GM19035 (cell line): Measurements from ENCODE around the gene HSF5.

Experiments
- ATAC-seq: cut with Tn5 transposase; IDR thresholded peaks from one replicate; pipeline ENCODE4 v1.9.1; 2021; ENCODE audit not compliant: unreplicated experiment

The HSF5 gene, protein sequence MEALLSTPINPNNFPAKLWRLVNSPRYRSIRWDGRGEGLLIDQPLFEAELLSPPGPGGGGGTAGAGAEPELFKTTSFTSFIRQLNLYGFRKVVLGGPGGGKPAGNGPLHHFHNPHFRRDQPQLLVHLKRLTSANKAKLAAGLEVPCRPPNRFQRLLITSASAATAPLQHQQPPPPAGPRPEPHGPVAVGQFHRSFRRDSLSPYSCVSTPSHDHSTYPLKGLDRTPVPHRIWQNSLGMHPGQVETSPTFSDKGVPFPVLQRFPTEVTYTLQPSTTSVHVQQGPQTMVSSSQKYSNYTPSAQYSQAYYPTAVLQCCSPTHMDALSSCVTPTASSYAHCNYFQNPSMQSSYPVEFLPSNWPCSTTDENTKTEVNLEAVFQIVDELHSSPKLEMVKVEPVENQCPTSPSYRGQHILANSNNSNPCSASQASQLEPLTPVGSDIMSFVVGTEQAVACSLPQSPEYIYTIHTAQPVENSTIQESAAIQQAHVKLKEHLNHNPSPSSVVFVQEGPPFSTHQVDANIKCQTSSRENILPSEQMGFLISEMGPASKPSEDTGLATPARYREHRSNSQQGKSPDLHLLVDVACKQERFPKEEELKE

DNA sequence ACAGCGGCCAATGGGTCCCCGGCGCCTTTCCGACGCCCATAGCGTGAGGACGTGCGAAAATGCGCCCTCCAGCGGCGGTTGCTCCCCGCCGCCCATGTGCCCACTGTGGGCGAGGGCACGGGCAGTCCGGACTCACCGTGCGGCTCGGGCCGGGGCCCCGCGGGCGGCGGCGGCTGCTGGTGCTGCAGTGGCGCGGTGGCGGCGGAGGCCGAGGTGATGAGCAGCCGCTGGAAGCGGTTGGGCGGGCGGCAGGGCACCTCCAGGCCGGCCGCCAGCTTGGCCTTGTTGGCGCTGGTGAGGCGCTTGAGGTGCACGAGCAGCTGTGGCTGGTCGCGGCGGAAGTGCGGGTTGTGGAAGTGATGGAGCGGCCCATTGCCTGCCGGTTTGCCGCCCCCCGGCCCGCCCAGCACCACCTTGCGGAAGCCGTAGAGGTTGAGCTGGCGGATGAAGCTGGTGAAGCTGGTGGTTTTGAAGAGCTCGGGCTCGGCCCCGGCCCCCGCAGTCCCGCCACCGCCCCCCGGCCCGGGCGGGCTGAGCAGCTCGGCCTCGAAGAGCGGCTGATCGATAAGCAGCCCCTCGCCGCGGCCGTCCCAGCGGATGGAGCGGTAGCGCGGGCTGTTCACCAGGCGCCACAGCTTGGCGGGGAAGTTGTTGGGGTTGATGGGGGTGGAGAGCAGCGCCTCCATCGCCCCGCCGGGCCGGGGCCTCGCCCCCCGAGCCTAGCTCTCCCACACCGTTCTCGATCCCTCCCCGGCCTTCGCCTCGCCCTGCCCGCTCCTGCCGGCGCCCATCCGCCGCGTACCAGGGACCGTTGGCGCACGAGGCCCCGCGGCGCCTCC lies at the start of gene HSF5:
TSS of gene HSF5 (minus strand) at position 820 of the 839 bp plus-strand sequence. CDS start at position 686, 134 bp downstream.
- no peak for ATAC-seq

DNA sequence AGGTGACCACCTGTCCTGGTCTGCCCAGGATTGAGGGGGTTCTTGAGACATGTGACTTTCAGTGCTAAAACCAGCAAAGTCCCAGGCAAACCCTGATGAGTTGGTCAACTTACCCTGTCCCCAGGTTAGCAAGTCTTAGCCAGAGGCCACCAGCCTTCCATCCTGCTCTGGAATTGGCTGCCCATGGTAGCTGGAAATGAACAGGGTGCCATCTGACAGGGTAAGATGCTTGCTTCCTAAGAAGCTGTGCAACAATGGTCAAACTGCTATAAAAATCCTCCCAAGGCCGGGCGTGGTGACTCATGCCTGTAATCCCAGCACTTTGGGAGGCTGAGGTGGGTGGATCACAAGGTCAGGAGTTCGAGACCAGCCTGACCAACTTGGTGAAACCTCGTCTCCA lies 49.1 kb upstream of the HSF5 start:
- ATAC-seq = no peak

DNA sequence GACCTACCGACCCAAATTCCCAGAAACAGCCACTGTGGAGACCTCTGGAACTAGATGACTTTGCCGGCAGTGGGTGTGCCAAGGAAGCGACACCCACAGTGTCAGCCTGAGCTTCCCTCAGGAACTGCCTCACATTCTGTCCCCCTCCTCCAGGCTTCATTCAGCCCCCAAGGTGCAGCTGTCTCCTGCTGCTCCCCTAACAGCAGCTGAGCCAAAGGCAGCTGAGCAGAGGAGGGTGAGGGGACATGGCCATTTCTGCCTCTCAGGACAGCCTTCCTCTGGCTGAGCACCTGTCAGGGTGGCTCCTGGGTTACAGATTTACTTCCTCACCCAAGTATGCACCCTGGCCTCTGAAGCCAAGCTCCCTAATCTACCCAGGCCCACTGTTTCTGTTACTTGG lies 48.3 kb upstream of the HSF5 start:
- ATAC-seq = no peak

DNA sequence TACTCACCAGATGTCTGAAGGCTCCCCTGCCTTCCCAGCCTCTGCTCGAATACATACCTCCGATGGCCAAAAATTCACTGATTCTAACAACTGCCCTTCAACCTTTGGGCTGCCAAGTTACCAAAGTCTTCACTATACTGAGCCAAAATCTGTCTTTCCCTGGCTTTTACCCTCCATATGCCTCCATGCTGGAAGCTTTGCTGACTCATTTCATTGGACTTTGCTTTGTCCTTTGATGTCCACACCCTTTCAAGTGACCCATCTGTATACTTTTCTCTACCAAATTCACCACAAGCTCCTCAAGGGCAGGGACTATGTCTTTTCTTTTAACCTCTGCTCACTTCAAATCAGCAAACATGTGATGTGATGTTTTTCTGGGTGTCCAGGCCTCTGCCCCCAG lies 47.2 kb upstream of the HSF5 start:
- ATAC-seq = no peak

DNA sequence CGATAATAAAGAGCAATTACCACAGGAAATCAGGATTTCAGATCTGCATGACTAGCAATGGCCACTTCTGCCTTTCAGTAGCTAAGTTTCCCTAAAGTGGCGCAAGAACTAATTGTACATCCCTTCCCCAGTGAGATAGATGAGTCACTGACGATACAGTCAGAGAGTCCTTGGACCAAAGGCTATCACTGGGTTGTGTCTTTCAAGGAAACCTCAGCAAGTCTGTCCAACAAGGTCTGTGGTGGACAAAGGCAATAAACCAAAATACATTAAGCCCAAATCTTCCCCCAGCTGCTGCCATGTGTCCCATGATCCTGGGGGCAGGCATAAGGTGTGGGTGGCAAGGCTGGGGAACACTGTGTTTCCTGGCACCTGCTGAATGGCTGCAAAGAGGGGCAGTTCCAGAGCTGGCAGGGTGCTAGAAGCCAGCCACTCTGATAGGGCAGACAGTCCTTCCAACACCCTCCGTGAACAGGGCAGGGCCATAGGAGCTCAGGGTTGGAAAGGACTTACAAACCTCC lies 46.8 kb upstream of the HSF5 start:
- ATAC-seq = no peak

DNA sequence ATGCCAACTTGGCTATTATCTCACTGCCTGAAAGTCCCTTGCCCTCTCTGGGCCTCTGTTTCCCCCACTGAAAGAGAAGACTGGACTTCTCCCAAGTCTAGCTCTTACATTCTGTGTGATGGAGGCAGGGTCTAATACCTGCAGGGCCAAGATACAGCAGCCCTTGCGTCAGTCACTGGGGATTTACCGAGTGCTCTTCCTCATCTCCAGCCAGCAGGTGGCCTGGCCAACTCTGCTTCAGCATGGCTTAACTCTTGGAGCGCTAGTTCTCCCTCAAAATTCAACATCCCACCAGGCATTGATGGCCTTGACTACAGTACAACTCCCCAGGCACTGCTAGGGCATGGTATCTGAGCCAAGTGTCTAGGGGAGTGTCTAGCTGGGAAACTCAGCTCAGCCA lies 46.1 kb upstream of the HSF5 start:
- no peak for ATAC-seq

DNA sequence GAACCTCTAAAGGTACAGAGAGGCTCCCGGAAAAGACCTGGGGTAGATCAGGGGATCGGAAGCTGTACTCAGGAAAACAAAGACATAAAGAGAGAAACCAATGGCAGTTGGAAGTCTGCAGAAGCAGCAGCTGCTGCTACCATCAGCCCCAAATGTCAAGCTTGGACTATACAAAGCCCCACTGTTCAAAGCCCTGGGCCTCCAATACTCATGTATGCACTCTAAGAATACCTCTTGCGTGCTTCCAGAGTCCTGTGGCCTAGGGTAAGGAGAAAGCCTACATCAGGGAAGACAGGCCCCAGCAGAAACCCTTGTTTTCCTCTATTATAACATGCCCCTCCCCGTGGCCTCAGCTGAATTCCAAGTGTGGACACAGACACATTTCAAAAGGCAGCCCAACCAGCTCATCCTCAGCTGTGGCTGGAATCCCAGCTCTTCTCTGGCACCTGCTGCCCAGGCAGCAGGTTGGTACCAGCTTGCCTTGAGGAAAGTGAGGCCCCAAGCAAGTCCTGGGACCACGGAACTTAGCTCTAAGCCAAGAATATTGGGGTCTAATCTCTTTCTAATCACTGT lies 45.5 kb upstream of the HSF5 start:
- ATAC-seq = no peak

DNA sequence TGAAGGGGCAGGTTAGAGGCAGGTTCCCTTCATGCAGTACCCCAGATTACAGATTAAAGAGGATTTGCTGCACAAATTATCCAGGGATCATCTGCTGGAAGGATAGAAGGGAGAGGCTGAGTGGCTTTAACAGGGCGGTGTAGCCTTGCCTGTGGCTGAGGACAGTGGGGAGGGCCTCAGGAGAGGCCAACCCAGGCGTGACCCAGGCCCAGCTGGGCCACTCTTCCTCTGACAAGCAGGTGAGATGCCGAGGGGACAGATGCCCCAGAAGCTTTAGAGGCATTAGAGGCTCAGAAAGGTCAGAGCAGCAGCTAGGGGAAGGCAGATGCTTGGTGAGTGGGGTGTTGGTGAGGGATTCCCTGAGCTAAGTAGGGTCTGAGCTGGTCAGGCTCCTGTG lies 44.3 kb upstream of the HSF5 start:
- no peak for ATAC-seq

DNA sequence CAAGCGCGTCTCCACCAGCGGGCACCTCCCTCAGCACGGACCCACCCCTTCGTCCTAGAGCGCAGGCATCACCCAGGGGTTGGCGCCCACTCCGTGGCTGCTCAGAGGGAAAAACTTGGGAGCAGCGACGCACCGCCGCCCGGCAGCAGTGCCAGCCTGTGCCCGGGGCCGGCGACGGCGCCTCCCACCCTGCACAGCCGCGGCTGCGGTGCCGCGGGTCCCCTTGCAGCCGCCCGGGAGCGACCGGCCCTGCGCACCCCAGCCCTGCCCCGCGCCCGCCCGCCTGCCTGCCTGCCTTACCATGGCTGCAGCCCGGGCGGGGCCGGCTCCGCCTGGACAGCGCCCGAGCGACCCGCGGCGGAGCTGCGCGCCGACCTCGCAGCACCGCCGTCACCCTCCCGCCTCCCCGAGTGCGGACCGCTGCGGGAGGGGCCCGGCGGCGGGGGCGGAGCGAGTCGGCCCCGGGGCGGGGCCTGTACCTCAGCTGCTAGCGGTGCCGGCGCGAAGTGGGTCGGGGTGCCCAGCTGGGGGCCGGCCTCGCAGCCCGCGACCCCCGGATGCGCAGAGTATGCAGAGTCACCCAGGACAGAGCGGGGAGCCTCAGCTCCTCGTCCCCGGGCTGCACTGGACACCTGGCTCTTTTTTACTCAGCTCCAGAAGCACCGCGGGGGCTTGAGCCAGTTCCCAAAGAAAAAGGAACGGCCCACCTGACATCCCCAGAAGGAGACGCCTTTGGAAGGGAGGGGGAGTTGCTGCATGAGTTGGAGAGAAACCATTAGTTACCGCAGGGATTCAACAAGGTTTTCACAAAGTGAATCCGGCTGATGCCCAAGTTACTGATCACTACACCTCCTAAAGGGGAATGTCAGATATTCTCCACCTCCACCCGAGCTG lies 43.7 kb upstream of the HSF5 start:
- ATAC-seq = peak; percentile 67

DNA sequence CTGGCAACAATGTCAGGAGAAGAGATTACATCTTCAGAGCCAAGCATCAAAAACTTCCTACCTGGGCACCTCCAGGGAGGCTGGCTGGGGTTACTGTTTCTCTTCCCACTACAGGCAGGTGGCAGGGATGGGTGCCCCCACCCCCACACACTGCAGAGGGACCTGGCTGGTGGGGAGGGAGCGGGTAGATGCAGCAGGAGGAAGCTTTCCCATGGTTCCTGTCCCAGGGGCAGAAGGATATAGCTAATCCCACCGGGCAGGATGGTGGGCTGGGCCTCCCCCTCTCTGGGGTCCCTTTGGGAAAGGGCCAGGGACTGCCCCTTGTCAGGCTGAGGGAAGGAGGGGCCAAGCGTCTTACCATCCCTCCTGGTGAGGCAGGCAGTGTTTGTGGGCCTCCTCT lies 42.9 kb upstream of the HSF5 start:
- ATAC-seq = no peak

DNA sequence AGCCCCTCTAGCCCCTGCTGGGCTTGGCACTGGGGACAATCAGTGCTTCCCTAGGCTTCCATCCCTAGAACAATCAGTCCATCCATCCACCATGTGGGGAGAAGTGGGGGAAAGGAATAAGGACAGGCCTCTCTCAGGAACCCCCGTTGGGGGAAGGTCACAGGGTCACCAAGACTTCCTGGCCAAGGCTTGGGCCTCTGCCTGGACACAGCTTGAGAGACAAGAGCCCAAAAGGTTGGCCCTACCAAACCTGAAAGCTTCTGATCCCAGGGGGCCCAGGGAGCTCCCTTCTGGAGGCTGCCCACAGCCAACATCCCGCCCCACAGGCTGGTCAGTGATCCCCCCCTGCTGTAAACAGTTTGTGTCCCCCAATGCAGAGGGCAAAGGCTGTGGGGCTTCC lies 42.4 kb upstream of the HSF5 start:
- ATAC-seq = no peak

DNA sequence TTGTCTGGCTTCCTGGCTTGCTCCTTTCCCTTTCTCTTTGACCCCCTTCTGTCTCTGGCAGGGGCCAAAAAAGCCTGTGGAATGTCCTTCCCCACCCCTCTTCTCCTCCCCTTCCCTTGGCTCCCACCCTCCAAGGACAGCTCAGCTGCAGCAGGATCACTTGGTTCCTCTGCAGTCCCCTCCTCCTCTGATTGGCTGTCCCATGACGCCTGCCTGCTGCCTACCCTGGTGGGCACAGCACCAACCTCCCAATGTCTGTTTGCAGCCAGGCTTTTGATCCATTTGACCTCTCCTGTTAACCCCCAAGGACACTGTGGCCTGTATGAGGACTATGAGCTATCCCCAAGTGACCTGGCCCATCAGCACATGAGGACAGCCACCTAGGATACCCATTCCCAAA lies 41.1 kb upstream of the HSF5 start:
- ATAC-seq = no peak

DNA sequence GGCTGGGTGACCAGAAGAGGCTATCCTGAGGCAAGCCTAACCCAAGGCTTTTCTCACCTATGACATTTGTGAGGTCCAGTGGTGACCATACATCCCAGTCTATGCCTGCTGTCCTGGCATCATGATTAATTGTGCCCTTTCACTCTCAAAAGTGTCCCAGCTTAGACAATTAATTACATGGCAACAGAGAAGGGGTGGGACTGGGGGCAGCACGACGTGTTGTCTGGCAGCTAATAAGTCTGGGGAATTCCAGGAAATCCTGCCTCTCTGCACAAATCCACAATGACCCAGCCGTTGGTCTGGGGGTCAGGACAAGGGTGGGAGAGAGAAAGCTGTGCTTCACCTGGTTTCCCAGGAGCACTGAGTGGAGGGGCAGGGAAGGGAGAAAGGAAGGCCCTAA lies 40.2 kb upstream of the HSF5 start:
- no peak for ATAC-seq

DNA sequence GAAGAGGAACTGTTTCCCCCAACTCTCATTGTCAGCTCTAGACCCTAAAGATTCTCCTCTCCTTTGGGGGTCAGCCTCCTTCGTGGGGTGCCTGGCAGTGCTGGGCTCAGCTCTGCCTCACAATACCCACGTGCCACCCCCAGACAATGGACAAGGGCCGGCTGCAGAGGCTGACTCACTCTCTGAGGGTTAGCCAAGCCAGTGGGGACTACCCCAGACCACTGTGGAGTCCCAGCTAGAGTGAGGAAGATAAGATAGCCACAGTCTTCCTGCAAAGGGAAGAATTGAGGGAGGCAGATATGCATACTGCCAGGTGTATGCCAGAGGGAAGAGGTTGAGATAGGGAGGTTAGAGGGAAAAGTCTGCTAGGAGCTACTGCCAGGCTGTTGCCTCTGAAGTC lies 39.7 kb upstream of the HSF5 start:
- ATAC-seq = no peak

DNA sequence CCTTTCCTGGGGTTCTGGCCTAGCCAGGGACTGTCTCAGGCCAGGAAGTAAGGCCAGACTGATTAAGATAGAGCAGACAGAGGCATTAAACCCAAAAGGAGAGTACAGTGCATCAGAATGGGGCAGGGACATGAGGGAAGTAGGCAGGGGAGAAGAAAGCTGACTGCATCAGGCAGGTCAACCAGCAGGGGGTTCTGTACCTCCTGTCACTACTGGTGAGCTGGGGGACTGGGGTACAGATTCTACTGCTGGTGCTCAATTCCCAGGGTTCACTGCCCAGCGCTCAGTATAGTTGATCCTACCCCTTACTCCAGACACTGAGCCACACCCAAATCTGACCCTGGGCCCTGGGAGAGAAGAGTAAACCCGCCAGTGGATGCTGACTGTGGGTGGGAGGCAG lies 39.1 kb upstream of the HSF5 start:
- ATAC-seq = no peak

DNA sequence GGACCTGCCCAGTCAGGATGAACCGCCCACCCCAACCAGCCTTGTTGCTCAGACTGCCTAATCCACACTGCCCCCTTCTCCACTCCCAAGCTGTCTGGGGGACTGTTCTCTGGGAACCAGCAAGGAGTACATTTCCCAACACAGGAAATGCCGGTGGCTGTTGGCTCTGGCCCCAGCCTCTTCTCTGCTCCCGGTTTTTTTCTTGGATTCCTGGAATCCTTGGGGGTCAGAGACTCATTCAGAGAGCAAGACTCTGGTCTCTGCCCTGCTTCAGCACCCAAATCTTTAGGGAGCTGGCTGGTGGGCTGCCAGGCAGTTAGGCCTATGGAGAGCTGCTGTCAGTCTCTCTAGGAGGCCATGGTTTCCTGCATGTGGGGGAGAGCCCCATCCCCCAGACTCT lies 37.0 kb upstream of the HSF5 start:
- no peak for ATAC-seq

DNA sequence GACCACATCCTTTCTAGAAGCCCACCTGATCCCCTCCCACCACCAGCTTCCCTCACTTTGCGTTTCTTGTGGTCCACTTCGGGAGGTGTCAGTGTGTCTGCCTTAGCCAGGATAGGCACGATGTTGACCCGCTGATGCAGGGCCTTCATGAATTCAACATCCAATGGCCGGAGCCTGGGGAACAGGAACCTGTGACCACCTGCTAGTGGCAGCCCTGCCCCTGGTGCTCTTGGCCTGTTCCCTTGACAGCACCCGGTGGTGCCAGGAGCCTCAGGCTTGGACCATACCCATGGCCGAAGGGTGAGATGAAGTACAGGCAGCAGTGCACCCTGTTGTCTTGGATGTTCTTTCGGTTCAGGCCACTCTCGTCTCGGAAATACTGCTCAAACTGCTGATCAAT lies 33.5 kb upstream of the HSF5 start:
- ATAC-seq = no peak

DNA sequence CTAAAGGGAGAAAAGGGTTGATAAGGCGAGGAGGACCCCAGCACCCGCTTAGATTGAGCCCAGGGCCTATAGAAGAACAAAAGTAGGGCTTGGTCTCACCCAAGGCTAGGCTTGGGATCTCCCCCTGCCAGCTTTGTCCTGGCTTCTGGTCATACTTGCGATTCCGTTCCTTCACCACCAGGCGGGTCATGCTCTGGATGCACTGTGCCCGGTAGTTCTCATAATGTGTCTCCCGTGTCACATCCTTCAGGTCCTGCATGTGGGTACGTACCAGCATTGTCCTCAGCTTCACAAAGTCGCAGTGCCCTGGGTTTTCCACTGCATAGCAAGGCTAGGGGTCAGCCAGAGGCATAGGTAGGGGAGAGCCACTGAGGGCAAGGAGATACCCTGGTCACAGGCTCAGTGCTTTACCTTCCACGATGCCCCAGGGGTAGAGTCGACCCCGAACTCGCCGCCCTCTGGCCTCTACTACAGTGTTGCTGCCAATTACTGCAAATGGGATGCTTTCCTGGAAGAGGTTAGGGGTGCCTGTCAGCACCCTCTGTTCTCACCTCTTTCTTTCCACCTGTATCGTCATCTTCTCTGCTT lies 32.7 kb upstream of the HSF5 start:
- no peak for ATAC-seq

DNA sequence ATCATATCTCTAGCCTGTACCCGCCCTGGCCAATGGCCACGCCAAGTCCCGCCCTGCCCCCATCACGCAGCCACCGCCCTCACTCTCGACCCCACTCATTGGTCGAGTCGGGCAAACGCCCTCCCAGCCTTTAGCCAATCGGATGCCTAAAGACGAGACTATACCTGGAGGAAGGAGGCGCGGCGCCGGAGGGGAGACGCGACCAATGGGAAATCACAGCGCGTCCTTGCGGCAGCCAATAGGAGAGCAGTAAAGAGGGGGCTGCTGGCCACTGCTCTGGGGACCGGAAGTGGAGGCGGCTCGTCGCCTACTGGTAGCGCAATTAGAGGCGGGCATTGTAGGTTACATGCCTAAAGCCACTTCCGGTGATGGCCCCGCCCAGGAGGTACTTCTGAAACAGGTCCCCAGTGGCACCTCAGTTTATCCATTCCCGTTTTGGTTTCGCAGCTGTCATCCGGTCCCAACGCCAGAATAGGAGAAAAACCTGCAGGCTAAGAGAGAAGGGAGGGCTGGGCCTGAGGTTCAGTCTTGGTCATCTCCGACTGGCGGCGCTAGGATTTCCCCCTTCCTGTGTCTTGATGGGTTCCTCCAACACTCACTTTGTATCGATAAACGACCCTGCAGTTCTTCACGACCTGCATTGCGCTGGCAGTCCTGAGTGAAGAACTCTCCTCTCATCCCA lies 29.9 kb upstream of the HSF5 start:
- ATAC-seq = peak; percentile 86
